Stimulated activated CD8-positive, alpha-beta memory T cell treated with anti-CD3 and anti-CD28 coated beads, Interleukin-2, amount 100 ng/mL, for 48 hours (primary cell): Measurements from ENCODE around the gene AMACR.
A peak's percentile ranks its signal among the peaks of the same experiment; 100 is the strongest.

Experiments
- DNase-seq, 2 donors: peaks; one replicate each; pipeline ENCODE4 v3.0.0-alpha.2; 2020; ENCODE audit warnings: low read depth in 2 of 2

Gene AMACR

DNA sequence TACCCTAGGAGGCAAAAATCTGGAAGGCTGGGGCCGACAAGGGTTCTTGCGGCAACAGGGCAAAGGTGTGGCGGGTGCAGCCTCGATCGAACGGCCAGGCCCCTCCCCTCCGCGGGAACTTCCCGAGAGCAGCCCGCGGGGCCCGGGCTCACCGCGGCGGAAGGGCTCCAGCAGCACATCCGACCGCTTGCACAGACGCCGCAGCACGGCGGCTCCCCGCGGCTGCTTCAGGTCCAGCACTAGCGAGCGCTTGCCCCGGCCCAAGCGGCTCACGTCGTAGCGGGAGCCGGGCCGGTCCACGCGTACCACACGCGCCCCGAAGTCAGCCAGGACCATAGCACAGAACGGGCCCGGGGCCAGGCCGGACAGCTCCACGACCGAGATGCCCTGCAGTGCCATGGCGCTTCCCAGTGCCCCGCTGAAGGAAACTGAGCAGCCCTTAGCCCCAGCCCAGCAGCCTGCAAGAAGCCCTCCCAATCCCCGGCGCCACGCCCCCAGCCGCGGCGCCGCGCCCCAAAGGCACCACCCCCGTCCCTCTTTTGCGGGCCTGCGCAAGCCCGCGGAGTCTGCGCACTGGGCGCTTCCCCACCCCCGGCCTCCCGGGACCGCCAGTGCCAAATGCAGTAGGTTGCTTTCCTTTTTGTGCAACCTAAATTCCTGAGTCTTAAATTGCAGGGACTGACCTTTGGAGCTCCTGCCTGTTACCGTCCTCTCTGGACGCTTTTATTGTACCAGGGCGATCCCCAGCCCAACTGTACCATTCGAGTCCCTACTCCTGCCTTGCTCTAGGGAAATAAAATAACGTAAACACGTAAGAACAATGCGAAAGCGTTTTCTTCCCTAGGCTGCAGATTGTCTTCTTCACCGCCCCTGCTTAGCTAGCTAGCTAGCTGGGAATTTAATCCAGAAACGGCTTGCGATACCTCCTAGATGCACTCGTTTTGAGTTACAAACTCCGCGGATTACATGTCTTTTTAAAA is at the start of gene AMACR:
AMACR (minus strand) TSS at position 430 of the 980 bp plus-strand sequence; CDS start at position 399, 31 bp downstream.
- DNase-seq, result peak; percentile 83 to 85

DNA sequence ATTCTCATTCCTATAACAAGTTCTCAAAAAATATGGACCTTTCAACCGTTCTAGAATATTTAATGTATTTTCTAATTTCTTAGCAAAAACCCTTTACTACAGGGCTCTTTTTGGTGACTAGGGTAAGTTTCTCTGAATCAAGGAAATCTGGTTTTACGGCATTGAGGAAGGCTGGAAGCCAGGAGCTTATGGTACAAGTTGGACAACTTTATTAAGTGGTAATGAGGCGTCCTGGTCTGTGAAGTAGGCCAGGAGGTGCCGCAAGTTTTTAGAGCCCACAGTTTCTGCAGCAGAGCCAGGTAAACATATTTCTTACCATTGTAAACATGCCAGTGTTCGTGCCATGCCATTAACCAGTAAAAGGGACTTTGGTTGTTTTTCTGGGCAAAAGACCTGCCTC is 49.7 kb upstream of the AMACR start:
- no peak for DNase-seq

DNA sequence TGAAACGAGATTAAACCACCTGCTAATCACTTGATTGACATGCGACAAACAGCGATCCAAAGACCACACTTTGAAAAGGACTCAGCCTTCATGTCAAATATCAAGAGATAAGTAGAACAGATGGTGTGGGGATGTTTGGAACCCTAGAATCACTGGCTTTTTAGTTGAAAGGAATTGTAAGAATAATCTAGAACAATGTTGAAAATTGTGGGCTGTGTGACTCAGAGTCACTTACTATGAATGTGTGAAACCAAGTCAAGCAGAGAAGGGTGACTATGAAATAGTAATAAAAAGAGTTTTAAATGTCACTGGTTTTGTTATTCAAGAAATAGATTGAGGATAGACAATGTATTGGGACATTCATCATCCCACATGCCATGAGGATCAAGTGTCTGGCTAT is 49.3 kb upstream of the AMACR start:
- no peak for DNase-seq

DNA sequence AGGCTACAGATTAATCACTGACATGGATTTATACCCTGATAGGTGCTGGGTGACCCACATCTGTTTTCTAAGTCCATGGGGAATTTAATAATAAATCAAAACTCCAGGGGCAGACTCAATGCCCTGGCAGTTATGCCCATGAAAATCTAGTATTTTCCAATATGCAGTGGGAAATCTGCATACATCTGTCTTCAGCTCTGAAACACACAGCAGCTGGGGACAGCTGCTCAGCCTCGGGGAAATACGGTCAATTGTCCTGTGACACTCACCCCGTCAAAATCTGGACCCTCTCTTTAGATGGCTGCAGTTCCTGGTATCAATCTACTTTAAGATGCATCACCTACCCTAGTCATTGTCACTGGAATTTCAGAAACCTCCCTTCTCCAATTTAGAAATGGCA is 47.8 kb upstream of the AMACR start:
- no peak for DNase-seq

DNA sequence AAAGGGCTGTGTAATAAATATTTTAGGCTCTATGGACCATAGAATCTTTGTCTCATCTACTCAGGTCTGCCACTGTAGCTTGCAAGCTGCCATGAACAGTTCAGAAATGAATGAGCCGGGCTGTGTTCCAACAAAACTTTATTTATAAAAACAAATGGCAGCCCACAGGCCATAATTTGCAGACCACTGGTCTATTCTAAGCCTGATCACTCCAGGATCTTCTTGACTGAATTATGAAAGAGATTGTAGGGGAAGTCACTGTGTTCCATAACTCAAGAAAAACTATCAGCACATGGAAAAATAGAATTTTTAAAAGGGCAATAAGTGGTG is 46.5 kb upstream of the AMACR start:
- no peak for DNase-seq

DNA sequence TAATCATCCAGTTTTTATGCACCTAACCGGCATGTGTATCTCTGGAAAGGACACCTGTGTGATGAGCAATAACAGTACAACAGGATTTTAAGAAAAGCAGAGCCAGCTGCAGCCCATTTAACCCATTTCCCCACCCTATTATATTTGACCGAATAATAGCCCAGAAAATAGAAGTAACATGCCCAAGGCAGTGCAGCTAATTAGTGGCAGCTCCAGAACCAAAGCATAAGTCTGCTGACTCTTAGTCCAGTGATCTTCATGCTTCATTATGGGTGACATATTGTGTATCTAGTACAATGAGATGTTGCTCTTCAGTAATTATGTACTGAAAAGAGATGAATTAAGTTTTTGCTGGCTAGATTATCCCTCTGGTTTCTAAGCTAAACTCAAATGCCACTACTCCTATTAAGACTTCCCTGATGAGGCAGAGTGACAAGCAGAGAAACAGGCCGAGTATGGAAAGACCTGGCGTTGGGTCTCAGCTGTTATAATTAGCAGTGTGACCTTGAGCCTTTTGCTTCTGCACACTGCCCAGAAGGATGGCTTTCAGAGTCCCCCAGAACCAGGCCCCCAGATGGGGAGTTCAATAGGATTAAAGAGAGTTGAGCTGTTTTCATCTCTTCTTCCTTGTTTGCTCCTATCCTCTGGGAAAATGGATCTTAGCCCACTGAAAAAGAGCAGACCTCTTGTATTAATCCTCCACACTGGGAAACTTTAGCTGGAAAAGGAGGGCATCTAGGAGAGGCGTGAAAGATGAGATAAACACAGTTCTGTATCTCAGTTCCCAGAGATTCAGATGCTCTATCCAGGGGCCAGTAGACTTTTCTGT is 45.9 kb upstream of the AMACR start:
- DNase-seq, result no peak

DNA sequence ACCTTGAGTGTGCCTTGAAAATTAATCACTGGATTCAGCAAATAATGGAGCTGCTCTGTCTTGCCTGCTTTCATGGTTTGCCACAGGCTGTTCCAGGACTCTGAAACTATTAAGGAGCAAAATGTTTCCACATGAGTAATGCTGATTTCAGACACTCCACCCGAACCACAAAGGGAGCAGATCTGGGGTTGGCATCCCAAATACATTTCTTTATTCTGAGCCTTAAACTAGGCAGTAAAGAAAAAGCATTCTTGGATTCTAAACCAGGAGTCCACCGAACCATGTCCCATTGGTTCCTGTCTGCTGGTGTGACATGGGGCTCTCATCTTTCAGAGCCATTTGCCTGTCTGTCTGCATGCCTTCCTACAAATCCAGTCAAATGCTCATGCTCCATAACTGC is 45.3 kb upstream of the AMACR start:
- no peak for DNase-seq

DNA sequence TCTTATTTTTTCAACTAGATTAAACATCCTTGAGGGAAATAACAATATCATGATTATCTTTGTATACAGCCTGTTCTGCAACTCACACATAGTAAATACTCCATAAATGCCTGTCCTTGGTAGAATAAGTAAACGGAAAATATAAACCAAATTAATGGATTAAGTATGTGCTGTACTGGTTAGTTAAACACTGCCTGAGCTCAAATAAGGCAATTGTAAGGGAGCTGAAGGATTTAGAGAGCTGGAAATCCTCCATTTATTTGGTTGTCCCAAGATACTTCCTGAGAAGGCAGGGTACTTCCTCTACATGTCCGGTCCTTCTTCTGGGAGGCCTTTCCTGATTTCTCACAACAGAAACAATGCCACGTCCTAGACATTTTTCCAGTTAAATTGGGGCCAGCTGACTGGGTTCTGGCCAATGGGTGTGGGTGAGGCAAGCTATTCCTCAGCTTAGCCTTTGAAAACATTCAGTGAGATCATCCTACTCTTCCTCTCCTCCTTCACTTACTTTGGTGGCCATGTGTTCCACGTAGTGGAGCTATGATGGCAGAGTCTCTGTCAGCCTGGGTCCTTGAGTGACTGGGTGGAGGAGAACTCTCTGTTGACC is 43.6 kb upstream of the AMACR start:
- DNase-seq, result no peak

DNA sequence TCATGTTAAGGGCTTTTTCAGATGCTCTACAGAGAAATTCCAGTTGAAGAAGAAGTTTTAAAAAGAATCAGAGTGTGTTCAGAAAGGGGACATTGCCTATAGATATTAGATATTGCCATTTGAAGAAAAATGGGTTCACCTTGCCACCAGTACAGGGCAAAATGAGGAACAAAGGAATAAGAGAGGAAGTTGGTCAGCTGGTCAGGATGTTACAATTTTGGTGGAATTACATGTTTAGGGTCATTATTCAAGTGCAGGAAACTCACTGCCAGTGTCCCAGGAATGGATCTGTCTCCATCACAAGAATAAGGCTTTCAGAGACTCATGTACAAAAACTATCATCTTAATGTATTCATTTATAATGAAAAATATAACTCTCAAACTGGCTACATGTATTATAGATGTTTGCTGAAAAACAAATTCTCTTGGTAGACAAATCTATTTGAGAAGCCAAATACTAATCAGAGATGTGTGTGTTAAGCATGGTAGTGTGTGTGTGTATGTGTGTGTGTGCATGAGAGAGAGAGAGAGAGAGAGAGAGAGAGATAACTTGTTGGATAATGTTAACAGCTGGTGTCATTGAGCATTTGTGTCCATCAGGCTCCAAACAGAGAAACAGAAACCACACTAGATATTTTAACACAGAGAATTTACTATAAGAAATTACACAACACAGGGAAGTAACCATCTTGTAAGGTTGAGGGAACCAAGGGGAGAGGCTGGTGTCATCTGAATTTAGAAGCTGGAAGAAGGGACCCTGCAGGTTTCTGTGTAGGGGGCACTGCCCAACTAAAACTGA is 40.1 kb upstream of the AMACR start:
- DNase-seq, result no peak

DNA sequence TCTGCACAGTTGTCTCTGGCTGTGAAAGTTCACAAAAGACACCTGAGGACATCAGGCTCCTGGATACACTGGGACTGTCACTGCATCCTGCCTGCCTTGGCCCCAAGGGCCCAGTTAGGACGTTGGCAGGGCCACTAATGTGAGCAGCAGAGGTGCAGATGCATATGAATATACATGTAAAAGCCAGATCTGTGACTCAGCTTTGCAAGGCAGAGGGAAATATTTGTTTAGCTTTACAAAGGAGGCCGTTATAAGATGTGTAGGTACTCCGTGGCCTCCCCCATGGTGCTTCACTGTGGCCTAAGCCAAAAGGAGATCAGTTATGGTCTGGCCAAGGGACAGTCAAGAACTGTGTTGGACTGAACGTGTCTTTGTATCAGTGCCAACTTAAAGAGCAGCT is 39.3 kb upstream of the AMACR start:
- no peak for DNase-seq

DNA sequence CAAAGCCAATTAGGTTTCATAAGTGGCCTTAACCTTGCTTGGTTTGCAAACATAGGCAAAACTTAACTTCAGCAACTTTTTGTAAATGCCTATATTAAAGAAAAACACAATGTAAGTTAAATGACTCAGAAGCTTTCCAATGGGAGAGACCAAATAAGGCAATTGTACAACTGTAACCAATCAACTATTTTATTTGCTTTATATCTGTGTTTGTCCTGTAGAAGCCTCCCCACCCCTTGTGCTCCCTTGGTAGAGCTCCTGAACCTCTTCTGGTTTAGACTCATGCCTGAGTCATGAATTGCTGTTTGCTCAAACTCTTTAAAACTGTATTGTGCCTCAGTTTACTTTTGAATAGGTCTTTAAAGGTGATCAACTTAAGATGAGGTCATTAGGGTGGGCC is 38.1 kb upstream of the AMACR start:
- no peak for DNase-seq

DNA sequence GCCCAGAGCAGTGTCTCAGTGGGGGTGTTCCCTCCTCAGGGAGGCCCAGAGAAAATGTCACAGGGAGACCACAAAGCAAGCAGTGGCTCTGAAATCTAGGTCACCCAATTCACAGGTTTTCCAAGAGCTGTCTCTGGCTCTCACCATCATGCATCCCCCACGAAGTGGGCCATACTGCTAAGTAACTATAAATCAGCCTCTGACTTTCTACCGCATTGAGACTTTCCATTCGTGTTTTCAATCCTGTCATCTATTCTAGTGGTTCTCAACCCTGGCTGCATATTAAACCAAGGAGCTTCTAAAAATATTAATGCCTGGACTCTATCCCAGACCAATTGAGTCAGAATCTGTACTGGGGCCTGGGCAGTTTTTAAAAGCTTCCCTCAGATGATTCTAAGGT is 37.2 kb upstream of the AMACR start:
- DNase-seq, result no peak

DNA sequence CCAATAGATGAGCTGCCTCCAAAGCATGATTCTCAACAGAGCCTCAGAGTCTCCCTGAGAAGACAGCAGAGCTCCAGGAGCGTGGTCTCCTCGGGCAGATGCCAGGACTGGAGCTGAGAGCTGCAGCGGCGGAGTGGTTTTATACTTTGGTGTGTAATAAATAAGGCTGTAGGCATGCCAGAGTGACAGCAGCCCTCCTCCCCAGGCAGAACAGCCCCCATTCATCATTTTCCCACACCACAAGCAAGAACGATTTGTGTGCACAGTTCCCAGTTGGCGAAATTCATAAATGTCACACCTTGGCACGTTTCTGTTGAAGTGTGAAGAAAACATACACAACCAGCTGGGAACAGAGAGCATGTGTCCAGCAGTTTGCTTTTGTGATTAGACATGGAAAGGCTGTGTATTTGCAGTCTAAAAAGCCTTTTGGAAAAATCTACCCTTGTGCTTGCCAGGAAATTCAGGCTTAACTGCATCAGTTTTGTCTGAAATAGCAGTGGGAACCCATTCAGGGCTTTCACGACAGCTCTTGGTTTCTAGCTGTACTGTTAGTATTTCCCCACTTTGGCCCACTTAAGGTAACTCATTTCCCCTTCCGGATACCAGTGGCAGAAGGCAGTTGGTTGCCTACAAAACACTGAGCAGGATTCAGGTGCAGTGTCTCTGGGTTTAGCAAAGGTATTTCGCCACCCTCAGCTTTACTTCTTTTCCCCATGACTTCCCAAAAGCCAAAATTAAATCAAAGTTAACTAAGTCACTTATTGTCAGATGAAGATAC is 35.4 kb upstream of the AMACR start, which contains the start of gene C1QTNF3:
C1QTNF3 (minus strand) TSS at position 115 of the 778 bp plus-strand sequence; CDS start at position 27, 88 bp downstream.
- DNase-seq, result no peak

DNA sequence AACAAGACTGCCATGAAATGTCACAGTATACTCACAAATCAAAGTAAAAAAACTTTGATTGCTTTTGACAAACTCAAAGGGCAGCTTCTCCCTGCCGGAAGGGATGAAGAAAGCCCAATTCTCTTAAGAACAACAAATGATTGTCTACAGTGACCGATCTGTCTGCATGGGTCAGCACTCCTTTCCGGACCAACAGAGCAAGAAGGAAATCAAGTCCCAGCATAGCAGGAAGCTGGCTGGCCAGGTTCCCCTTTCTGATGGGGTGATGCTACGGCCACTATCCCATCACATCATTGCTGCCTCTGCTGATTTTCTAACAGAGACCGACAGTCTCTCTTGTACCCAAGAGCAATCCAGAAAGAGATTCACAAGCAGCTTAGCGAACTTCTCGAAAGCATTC is 34.5 kb upstream of the AMACR start:
- DNase-seq, result no peak

DNA sequence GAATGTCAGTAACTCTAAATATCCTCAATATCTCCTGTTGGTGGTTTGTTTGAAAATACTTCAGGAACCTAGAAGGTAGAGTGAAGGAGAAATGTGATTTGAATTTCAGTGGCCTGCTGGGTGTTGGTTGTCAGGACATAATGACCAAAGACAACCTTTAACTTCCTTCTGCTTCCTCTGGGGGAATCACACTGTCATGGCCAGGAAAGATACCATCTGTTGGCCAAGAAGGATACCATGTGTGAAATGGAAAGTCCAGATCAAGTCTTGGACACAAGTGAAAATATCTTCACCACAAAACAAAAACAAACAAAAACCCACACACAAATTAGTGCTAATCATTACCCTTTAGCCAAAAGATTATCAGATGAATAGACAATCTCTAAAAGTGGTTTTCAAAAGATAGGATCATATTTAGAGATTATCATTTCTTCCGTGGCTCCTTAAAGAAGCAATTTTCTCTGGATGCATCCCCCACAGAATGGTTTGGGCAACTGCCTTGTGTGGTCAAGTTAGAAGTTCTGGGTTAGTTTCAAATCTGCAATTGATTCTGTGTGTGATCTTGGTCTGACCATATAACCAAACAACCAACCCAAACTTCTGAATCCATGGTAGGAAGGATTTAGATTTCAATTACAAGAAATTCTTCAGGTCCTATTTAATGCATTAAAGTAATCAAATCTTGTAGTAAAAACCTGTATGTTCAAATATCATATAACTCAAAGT is 33.6 kb upstream of the AMACR start:
- DNase-seq, result no peak

DNA sequence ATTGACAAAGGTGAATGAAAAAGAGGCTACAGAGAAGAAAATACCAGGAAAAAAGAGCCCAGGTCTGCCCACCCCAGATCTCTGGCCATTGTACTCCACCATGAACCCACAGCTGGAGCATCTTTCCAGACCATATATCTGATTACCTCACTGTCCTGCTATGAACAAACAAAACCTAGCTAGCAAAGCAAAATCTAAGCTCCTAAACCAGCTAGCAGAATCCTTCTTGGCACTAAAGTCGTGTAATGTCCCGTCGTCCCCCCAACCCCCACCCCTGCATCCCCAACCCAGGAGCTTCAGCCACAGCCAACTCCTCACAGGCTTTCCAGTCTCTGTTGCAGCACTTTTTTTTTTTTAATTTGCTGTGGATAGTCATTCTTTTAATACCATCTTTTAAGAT is 32.6 kb upstream of the AMACR start:
- no peak for DNase-seq

DNA sequence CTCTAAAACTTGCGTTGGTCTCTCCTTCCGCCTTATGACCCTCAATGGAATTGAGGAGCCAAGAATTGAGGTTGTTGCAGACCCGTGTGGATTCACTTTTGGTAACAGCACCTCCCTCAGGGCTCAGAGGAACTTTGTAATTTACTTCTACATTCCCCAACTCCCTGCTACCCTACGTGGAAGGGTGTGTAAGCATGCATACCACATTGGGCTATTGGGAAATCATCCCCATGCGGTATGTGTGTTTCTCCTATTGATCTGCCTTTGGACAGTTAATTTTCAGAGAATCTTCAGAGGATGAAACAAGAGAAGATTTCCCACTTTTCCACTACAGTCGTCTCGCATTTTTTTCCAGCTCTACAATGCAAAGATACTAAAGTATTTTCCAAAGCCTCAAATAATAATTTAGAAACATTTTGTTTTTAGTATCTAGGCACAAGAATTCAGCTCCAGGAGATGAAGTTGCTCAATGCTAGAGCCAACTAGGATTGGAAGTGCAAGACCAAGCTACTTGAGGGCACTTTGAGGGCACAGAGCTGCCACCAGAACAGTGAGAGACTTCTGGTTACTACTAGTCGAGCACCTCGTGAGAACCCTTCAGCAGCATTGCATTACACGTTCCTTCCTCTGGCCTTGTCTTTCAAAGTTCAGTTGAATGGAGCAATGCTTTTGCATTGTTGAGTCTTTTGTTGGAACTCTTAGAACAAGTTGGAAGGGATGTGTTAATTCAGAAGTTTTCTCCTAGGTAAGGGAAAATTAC is 31.7 kb upstream of the AMACR start:
- DNase-seq, result no peak

DNA sequence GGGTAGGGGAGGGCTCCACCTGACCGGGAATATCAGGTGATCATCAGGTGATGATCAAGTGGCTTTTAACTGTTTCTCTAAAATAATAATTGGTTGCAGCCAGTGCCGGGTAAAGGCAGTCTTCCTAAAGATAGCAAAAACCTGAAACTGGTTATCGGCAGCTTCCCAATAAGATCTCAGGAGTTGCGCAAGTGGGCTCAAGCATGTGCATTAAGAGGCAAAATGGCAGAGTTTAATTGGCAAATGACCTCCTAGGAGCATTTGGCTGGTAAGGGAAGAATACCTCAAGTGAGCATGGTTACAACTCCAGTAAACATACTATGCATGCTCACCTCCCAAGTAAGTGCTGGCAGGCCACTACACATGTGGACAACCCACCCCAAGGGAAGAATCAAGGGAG is 31.0 kb upstream of the AMACR start:
- no peak for DNase-seq

DNA sequence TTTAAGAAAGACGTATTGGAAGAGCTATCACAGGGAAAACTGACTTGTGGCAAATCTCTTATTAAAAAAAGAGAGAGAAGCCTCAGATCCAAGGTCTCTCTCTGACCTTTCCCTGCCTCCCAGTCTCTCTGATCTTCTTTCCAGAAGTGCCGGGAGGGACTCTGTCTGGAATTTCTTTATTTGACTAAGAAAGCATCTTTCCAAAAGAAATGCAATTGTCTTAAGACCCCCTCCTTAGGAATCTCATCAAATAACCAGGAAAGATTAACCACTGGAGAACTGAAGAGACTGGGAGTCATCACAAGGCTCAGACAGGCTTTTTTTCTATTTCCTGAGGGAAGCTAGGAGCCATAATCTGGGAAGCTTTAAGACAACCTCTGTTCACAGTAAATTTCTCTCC is 30.5 kb upstream of the AMACR start:
- DNase-seq, result no peak
